ENCODE measurements around the gene TNFRSF13B.
"Not testable (repeated sequence)": the region's sequence is repeated elsewhere in the genome, so short reads cannot be mapped to it uniquely, and the experiment has no call there.

Gene TNFRSF13B

DNA sequence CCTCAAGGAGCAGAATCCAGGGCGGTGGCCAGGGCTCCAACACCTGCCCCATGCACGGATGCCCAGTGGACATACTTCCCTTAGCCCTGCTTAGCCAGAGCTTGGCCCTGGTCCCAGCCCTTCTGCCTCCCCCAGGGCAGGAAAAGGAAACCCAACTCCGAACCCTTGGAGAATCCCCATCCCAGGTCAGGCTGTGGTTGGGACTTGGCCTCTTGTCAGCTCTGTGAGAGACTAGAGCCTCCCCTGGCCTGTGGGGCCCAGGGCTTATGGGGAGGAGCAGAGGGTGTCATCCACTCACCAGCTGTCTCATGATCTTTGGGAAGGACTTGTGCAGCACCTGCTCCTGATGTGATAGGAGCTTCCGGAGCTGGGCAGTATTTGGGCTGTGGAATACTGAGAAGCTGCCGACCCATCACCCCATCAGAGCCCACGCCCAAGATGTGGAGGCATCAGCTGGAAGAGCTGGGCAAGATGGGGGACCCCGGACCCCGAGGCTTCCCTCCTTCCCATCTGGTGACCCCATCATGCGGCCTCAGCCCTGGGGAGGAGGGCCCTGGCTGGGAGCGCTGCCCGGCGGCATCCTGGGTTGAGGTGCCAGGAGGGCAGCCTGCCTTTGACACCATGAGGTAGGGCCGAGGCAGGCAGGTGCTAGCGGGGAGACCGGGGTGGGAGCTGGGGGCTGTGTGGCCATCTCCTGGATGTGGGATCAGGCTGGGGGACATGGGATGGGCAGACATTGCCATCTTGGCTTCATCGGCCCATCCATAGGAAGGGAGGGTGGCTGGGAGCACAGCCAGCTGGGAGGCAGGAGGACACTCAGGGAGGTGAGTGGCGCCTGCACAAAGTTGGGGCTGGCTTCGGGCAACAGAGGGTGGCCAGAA is 45.1 kb downstream of the TNFRSF13B start:
- DNase-seq (ENCODE audit: low read depth in 2 of 2), result no peak

DNA sequence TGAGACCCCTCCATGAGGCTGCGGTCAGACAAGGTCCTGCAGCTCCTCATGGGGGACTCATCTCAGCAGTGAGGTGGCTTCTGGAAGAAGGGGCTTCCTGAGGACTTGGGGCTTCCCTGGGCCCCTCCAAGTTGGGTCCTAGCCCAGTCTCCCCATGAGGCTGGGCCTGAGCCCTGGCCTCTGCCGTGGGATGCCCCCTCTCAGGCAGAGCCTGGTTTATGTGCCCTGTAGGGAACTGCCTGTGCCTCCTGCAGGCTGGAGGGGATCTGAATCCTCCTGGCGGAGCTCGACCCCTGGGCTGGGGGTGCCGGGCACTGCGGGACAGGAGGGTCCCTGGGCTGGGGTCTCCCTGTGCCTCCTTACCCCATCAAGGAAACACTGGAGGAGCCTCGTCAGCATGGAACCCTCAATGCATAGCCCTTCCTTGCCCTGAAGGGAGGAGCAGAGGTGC is 45.8 kb downstream of the TNFRSF13B start:
- DNase-seq (ENCODE audit: low read depth in 2 of 2), result no peak

- DNase-seq (ENCODE audit: low read depth in 2 of 2), result no peak
Measured at GRCh38 chr17:16925461-16926060, 46.4 kb downstream of the TNFRSF13B start.

DNA sequence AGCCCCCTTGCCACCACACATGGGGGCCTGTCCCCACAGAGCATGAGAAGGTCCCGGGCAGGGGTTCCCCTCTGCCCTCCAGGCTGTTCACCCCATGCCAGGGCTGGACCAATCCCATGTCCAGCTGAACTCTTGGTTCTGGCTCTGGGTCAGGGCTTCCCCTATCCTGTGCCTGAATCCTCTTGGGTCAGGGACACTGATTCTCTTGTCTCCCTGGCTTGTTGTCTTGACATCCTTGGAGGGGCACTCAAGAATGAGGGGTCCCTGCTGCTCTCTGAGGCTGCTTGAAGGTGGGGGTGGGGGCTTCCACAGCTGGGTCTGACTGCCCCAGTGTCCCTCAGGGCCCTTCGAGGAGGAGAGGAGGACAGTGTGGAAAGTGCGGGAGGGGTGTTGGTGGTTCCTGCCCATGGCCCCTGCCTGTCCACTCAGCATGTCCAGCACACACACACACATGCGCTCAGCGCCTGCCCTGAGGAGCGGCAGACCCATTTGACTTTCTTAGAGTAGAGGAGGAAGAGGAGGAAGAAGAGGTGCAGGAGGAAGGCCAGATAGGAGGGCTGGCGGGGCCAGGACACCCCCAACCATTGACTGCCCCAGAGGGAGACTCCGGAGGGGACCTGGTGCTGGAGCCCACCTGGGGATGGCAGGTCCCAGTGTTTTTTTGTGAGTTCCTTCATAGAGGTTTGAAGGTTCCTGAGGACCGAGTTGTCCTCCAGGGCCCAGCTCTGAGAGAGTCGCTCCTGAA is 47.0 kb downstream of the TNFRSF13B start:
- no peak for DNase-seq (ENCODE audit: low read depth in 2 of 2)

DNA sequence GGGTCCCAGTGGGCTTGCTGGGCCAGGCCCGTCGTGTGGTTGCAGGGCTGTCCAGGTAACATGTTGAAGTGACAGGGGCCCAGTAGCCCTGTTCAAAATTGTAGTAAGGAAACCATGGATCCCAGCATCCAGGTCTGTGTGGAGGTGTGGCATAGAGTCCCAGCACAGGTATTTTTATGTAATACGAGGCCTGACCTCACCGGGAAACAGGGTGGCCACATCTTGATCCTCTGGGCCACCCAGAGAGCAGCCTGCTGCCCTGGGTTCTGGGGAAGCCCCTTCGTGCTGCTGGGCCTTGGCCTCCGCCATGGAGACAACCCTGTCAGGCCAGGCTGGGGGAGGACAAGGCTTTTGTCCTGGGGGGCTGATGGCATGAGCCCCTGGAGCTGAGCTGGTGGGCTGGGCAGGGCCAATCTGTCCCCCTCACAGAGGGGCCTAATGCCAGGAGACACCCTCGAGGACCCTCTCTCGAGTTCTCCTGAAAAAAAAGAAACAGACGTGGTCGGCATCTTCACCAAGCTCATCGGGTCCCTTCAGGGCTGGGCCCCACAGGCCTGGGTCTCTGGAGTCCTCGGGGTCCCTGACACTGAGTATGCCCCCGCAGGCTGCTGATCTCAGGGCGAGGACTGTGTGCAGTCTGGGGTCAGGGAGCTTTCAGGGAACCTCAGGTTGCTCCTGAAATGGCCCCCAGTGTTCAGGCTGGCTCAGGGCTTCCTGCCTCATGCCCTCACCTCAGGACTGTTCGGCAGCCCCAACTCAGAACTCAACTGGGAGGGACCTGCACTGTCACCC is 47.8 kb downstream of the TNFRSF13B start:
- no peak for DNase-seq (ENCODE audit: low read depth in 2 of 2)

DNA sequence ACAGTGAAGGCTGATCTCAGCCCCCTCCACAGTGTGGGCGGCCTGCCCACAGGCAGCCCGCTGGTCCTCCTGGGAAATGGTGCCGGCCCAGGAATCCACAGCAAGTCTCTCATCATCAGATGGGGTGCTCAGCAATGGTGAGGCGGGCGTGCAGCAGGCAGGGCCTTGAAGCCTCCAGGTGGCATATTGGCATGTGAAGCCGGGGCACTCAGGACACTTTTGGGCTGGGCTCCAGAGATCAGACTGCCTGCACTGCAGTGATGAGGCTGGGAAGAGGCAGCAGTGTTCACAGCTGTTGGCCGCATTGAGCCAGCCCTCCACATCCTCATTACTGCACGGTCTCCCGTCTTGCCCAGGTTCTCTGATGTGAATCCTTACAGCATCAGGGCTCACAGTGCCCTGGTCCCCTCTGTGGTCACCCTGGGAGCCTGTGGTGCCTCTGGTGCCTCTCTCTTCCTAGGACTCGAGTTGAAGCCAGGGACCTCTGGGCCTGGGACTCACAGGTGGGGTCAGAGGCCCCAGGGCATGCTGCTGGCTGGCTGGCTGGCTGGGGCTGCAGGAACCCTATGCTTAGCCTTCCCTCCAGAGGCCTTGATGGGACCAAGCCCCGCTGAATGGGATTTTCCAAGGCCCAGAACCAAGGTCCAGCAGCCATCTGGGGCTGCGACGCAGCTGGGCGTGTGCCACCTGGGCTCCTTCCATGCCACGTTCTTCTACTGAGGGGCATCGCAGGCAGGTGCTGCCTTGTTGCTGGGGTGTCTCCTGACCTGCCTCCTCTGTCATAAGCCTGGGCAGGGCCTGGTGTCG is 48.6 kb downstream of the TNFRSF13B start:
- DNase-seq (ENCODE audit: low read depth in 2 of 2), result no peak

DNA sequence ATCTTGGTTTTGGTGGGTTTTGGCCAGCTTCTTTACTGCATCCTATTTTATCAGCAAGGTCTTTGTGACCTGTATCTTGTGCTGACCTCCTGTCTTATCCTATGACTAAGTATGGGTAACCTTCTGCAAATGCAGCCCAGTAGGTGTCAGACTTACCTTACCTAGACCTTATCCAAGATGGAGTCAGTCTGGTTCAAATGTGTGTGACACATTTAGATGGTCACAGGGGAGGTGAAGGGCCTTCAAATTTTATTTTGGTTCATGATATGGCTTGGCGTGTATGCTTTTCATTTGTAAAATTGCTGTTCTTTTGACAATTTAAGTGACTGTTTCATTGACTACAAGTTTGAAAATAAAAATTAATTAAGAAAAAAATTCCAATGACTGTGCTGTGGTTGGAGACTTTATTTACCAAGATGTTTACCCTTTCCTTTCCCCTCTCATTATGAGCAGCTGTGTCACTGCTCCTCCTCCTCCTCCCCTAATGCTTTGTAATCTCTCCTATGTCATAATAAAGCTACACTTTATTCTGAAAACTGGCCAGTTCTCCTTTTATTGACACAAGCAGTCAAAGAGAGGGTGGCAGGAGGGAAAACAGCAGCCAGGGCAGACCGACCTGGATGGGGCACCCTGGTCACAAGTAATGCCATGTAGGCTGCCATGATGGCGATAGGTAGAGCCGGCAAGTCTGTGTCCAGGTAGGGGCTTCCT is 49.4 kb downstream of the TNFRSF13B start:
- DNase-seq (ENCODE audit: low read depth in 2 of 2), result no peak

DNA sequence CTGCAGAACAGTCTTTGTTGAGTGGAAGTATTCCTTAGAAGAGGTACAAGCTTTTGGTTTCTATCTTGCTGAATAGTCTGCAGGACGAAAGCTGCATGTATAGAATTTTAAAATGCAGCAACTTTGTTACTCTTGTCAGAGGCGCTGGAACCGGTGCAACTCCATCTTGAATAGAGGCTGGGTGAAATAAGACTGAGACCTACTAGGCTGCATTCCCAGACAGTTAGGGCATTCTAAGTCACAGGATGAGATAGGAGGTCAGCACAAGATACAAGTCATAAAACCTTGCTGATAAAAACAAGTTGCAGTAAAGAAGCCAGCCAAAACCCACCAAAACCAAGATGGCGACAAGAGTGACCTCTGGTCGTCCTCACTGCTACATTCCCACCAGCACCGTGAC is 50.5 kb downstream of the TNFRSF13B start:
- DNase-seq (ENCODE audit: low read depth in 2 of 2), result not testable (repeated sequence)

GRCh38 chr17:16920628-16921020 is 51.3 kb downstream of the TNFRSF13B start:
- DNase-seq (ENCODE audit: low read depth in 2 of 2), result no peak

GRCh38 chr17:16919663-16920627 is 52.0 kb downstream of the TNFRSF13B start:
- no peak for DNase-seq (ENCODE audit: low read depth in 2 of 2)

GRCh38 chr17:16918443-16918842 is 53.5 kb downstream of the TNFRSF13B start:
- DNase-seq (ENCODE audit: low read depth in 2 of 2), result no peak

GRCh38 chr17:16917671-16918394 is 54.1 kb downstream of the TNFRSF13B start:
- no peak for DNase-seq (ENCODE audit: low read depth in 2 of 2)

DNA sequence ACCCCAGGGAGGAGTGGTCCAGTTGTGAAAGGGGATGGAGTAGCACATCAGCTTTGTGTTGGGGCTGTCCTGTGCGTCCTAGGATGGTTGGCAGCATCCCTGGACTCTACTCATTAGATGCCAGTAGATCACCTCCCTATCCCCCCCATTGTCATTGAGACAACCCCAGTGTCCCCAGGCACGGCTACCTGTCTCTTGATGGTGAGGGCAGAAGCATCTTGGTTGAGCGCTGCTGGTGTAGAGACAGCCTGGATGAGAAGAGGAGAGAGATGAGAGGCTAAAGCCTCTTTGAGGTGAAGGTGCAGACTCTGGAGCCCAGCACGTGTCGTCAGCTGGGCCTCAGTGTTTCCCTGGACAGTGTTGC is 55.4 kb downstream of the TNFRSF13B start:
- no peak for DNase-seq (ENCODE audit: low read depth in 2 of 2)

DNA sequence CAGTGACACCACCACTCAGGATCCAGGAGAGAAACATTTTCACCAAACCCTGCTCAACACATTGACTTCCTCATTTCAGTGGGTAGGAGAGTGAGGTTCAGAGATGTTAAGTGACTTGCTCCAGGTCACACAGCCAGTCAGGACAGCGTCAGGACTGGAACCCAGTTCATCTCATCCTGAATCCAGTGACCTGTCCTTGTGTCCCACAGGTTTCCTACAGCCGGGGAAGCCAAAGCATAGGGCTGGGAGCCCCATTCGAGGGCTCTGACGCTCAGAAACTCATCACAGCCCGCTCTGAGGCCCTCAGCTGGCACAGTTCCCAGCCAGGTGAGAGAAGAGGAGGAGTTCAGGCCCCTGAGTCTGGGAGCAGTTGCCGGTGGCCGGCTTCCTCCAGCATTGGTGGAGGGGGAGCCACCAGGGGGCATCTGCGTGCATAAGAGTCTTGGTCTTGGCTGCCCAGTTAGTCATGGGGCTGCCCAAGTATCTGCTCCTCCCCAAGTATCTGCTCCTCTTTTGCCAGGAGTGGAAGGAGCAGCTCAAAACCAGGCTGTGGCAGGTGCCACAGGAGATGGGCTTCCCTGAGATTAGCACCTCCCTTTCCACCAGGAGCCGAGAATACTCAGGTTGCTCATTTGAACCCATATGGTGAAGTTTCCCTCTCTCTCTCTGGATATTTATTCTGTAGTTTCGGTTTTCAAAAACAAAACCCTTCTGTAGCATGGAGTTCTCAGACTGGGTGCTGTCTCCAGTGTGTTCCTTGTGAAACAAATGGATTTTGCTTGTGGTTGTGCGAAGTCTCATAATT is 56.0 kb downstream of the TNFRSF13B start:
- no peak for DNase-seq (ENCODE audit: low read depth in 2 of 2)

DNA sequence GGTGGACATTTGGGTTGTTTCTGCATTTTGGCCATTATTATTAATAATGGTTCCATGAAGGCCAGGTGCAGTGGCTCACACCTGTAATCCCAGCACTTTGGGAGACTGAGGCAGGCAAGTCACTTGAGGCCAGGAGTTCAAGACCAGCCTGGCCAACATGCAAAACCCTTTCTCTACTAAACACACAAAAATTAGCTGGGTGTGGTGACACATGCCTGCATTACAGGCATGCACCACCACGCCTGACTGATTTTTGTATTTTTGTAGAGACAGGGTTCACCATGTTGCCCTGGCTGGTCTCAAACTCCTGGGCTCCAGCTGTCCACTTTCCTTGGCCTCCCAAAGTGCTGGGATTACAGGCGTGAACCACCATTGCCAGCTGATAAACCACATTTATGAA is 58.5 kb downstream of the TNFRSF13B start:
- no peak for DNase-seq (ENCODE audit: low read depth in 2 of 2)

GRCh38 chr17:16912021-16912962 is 59.6 kb downstream of the TNFRSF13B start:
- no peak for DNase-seq (ENCODE audit: low read depth in 2 of 2)
